ENCODE results near the gene C10orf143. TPM values are rescaled to one million over a fixed set of nuclear protein-coding genes. Genes with fewer than 3 reads are reported as not detected.
"Not testable (repeated sequence)": the region's sequence is repeated elsewhere in the genome, so short reads cannot be mapped to it uniquely, and the experiment has no call there.

Gene C10orf143
- total and polyA plus RNA-seq, 3 donors from 2014 or later: 3.7 to 7.6 (median 7.2) TPM

- no peak for DNase-seq
- Histone ChIP-seq H3K36me3 (ENCODE audit: low read depth, missing control alignments) (no peaks in the 10 kb centered on the region), H3K4me1 (no peaks in the 10 kb centered on the region), H3K27ac (no peak overlapping the region), H3K27me3 (no peaks in the 10 kb centered on the region), H3K4me3 (no peak overlapping the region), H3K9me3 (no peaks in the 10 kb centered on the region)
- WGBS, 2 donors: 48 to 60% methylated on average over 6 of the region's 6 CpGs
- intact Hi-C loops (cut with DNase I; ENCODE audit: low total_unique reads): no loop called here
- TF ChIP-seq POLR2A (IDR thresholded peaks at IDR 0.05) (no peak), CTCF (IDR thresholded peaks at IDR 0.05) (no peak)
These were observed 1.6 kb downstream of the C10orf143 start for GRCh38 chr10:130108934-130109604.

GRCh38 chr10:130108146-130108545 lies 2.5 kb downstream of the C10orf143 start:
- H3K27ac ChIP-seq; H3K9me3 ChIP-seq; H3K4me1 ChIP-seq; H3K4me3 ChIP-seq; H3K27me3 ChIP-seq; H3K36me3 ChIP-seq (ENCODE audit: low read depth, missing control alignments); DNase-seq; intact Hi-C loops (cut with DNase I; ENCODE audit: low total_unique reads): not testable (repeated sequence)
- WGBS, 2 donors: 83% methylated on average over 8 of the region's 8 CpGs

- H3K27me3 ChIP-seq: no peaks in the 10 kb centered on the region
- H3K4me3 ChIP-seq: peak overlapping the region; percentile 4 to 39
- 42 to 68% methylated on average over 6 to 24 of the region's 24 CpGs for WGBS, 2 donors
- no peak overlapping the region for H3K27ac ChIP-seq
- H3K4me1 ChIP-seq: no peaks in the 10 kb centered on the region
- H3K9me3 ChIP-seq: no peaks in the 10 kb centered on the region
- TF ChIP-seq CTCF (IDR thresholded peaks at IDR 0.05) (no peak), POLR2A (IDR thresholded peaks at IDR 0.05) (no peak)
- no peaks in the 10 kb centered on the region for H3K36me3 ChIP-seq (ENCODE audit: low read depth, missing control alignments)
- peak; percentile 70 for DNase-seq
- intact Hi-C loops (cut with DNase I; ENCODE audit: low total_unique reads): no loop called here
These were observed 4.9 kb downstream of the C10orf143 start for GRCh38 chr10:130105724-130106123.

DNA sequence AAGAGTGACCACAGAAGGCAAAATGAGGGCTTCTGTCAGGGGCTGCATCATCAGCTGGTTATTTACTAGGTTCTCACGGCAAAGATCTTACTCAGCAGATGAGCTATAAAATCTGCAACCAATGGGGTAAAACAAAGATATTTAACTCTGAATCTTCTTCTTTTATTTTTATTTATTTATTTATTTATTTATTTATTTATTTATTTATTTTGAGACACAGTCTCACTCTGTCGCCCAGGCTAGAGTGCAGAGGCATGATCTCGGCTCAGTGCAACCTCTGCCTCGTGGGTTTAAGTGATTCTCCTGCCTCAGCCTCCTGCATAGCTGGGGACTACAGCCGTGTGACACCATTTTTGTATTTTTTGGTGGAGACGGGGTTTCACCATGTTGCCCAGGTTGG lies 11.3 kb downstream of the C10orf143 start:
- Histone ChIP-seq H3K36me3 (ENCODE audit: low read depth, missing control alignments) (no peaks in the 10 kb centered on the region), H3K27ac (no peak overlapping the region), H3K9me3 (no peaks in the 10 kb centered on the region), H3K27me3 (no peaks in the 10 kb centered on the region), H3K4me3 (no peak overlapping the region), H3K4me1 (no peaks in the 10 kb centered on the region)
- intact Hi-C loops (cut with DNase I; ENCODE audit: low total_unique reads): no loop called here
- TF ChIP-seq CTCF (IDR thresholded peaks at IDR 0.05): no peak
- TF ChIP-seq POLR2A (IDR thresholded peaks at IDR 0.05): no peak
- DNase-seq: no peak
- 93 to 95% methylated on average over 6 of the region's 6 CpGs for WGBS, 2 donors

DNA sequence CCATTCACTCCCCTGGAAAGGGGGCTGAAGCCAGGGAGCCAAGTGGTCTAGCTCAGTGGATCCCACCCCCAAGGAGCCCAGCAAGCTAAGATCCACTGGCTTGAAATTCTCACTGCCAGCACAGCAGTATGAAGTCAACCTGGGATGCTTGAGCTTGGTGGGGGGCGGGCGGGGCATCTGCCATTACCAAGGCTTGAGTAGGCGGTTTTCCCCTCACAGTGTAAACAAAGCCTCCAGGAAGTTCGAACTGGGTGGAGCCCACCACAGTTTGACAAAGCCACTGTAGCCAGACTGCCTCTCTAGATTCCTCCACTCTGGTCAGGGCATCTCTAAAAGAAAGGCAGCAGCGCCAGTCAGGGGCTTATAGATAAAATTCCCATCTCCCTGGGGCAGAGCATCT lies 20.1 kb downstream of the C10orf143 start:
- WGBS, 2 donors: 91 to 100% methylated on average over 4 to 5 of the region's 5 CpGs

DNA sequence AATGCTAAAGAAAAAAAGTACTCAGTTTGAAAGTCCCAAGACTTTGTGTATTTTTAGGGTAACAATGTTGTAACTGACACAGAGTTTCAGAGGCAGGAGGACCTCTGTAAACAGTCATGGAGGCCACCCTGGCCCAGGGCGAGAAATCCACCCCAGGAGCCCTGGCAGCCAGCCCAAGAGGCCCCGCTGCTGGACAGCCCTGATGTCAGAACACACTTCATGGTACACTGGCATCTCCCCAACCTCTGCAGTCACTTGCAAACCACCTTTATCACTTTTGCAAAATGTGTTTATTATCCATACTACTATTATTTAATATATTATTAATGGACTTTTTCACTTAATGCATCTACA lies 30.2 kb downstream of the C10orf143 start:
- Histone ChIP-seq H3K4me1 (no peaks in the 10 kb centered on the region), H3K27me3 (no peaks in the 10 kb centered on the region), H3K36me3 (ENCODE audit: low read depth, missing control alignments) (no peaks in the 10 kb centered on the region), H3K27ac (no peak overlapping the region), H3K9me3 (no peaks in the 10 kb centered on the region), H3K4me3 (no peak overlapping the region)
- intact Hi-C loops (cut with DNase I; ENCODE audit: low total_unique reads): no loop called here
- no peak for TF ChIP-seq CTCF (IDR thresholded peaks at IDR 0.05)
- no peak for TF ChIP-seq POLR2A (IDR thresholded peaks at IDR 0.05)
- no peak for DNase-seq
- WGBS, 2 donors: 85 to 97% methylated on average over 2 of the region's 2 CpGs

More for the DNA sequence above, 20.1 kb downstream of the C10orf143 start:
- DNase-seq; H3K4me3 ChIP-seq; H3K9me3 ChIP-seq; H3K27ac ChIP-seq; intact Hi-C loops (cut with DNase I; ENCODE audit: low total_unique reads); H3K36me3 ChIP-seq (ENCODE audit: low read depth, missing control alignments); H3K27me3 ChIP-seq; H3K4me1 ChIP-seq: not testable (repeated sequence)
